Measurements from ENCODE around the gene CALB2.

CALB2 gene

GRCh38 chr16:71389330-71389729 lies 30.8 kb downstream of the CALB2 start:
- no peak for DNase-seq (ENCODE audit: low read depth)

- DNase-seq (ENCODE audit: low read depth): no peak
Observed at GRCh38 chr16:71396594-71396993, 38.1 kb downstream of the CALB2 start.

- DNase-seq (ENCODE audit: low read depth): no peak
Observed at GRCh38 chr16:71399801-71400563, 41.5 kb downstream of the CALB2 start.

- no peak for DNase-seq (ENCODE audit: low read depth)
Observed at GRCh38 chr16:71402007-71402406, 43.5 kb downstream of the CALB2 start.

- DNase-seq (ENCODE audit: low read depth): no peak
Observed at GRCh38 chr16:71402674-71403073, 44.2 kb downstream of the CALB2 start.

- DNase-seq (ENCODE audit: low read depth): no peak
Observed at GRCh38 chr16:71404364-71404763, 45.8 kb downstream of the CALB2 start.

- DNase-seq (ENCODE audit: low read depth): no peak
Observed at GRCh38 chr16:71406316-71406715, 47.8 kb downstream of the CALB2 start.

- no peak for DNase-seq (ENCODE audit: low read depth)
Observed at GRCh38 chr16:71406724-71407123, 48.2 kb downstream of the CALB2 start.

- no peak for DNase-seq (ENCODE audit: low read depth)
Observed at GRCh38 chr16:71407731-71408130, 49.2 kb downstream of the CALB2 start.

GRCh38 chr16:71408536-71408935 lies 50.0 kb downstream of the CALB2 start:
- DNase-seq (ENCODE audit: low read depth): no peak

- no peak for DNase-seq (ENCODE audit: low read depth)
Observed at GRCh38 chr16:71409011-71409775, 50.7 kb downstream of the CALB2 start.

- DNase-seq (ENCODE audit: low read depth): no peak
Observed at GRCh38 chr16:71410146-71410545, 51.6 kb downstream of the CALB2 start.

GRCh38 chr16:71412270-71413160 lies 54.0 kb downstream of the CALB2 start:
- DNase-seq (ENCODE audit: low read depth): peak; percentile 55

- no peak for DNase-seq (ENCODE audit: low read depth)
Observed at GRCh38 chr16:71413341-71413740, 54.8 kb downstream of the CALB2 start.

GRCh38 chr16:71414038-71414437 lies 55.5 kb downstream of the CALB2 start:
- DNase-seq (ENCODE audit: low read depth): no peak

- DNase-seq (ENCODE audit: low read depth): no peak
Observed at GRCh38 chr16:71421911-71422310, 63.4 kb downstream of the CALB2 start.

GRCh38 chr16:71423016-71423415 lies 64.5 kb downstream of the CALB2 start:
- no peak for DNase-seq (ENCODE audit: low read depth)

GRCh38 chr16:71423865-71424264 lies 65.3 kb downstream of the CALB2 start:
- DNase-seq (ENCODE audit: low read depth): no peak

GRCh38 chr16:71424626-71425025 lies 66.1 kb downstream of the CALB2 start:
- DNase-seq (ENCODE audit: low read depth): no peak

- DNase-seq (ENCODE audit: low read depth): no peak
Observed at GRCh38 chr16:71425746-71426068, 67.2 kb downstream of the CALB2 start.

- no peak for DNase-seq (ENCODE audit: low read depth)
Observed at GRCh38 chr16:71426069-71426879, 67.8 kb downstream of the CALB2 start.

Data from stimulated activated CD8-positive, alpha-beta memory T cell treated with anti-CD3 and anti-CD28 coated beads, Interleukin-15, amount 100 ng/mL, for 1 hour (primary cell).